ENCODE data around the gene MPG.

GRCh38 chr16:61879-62281 is 16.1 kb upstream of the MPG start:
- TF ChIP-seq POLR2A (IDR thresholded peaks at IDR 0.05; ENCODE audit: low read length): no peak
- TF ChIP-seq GATA1 (IDR thresholded peaks at IDR 0.05; ENCODE audit: low read depth, low read length): no peak

Measured in erythroblast (primary cell).